ENCODE measurements around the gene OPN1MW3.

OPN1MW3 gene

GRCh38 chrX:154315416-154315815, 58.0 kb downstream of the OPN1MW3 start:
- no peaks in the 10 kb centered on the region for H3K79me2 ChIP-seq (ENCODE audit: low read length)
- no peaks in the 10 kb centered on the region for H3K36me3 ChIP-seq (replicated peaks; ENCODE audit: insufficient read depth, low read length)
- H3K4me3 ChIP-seq (ENCODE audit: low read length), result no peak overlapping the region
- no peak overlapping the region for H3K4me2 ChIP-seq (ENCODE audit: low read depth, low read length)
- H3K27ac ChIP-seq (ENCODE audit: low read length), result no peak overlapping the region
- H2AFZ ChIP-seq (ENCODE audit: low read length), result no peak overlapping the region
- H3K4me1 ChIP-seq (ENCODE audit: low read length), result peaks cover 8% of the 10 kb centered on the region
- H3K27me3 ChIP-seq (replicated peaks; ENCODE audit: insufficient read depth, low read length), result no peaks in the 10 kb centered on the region
- H3F3A ChIP-seq (ENCODE audit: insufficient read depth, low read length), result no peaks in the 10 kb centered on the region
- no peak for DNase-seq
- H3K9ac ChIP-seq (ENCODE audit: low read length), result no peak overlapping the region
- TF ChIP-seq EZH2phosphoT487 (IDR thresholded peaks at IDR 0.05; ENCODE audit: low read length), result no peak
- no peak for TF ChIP-seq EZH2 (optimal IDR thresholded peaks at IDR 0.05; ENCODE audit: low read depth, low read length)
- TF ChIP-seq, protein P1, sequence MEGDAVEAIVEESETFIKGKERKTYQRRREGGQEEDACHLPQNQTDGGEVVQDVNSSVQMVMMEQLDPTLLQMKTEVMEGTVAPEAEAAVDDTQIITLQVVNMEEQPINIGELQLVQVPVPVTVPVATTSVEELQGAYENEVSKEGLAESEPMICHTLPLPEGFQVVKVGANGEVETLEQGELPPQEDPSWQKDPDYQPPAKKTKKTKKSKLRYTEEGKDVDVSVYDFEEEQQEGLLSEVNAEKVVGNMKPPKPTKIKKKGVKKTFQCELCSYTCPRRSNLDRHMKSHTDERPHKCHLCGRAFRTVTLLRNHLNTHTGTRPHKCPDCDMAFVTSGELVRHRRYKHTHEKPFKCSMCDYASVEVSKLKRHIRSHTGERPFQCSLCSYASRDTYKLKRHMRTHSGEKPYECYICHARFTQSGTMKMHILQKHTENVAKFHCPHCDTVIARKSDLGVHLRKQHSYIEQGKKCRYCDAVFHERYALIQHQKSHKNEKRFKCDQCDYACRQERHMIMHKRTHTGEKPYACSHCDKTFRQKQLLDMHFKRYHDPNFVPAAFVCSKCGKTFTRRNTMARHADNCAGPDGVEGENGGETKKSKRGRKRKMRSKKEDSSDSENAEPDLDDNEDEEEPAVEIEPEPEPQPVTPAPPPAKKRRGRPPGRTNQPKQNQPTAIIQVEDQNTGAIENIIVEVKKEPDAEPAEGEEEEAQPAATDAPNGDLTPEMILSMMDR (IDR thresholded peaks at IDR 0.05; ENCODE audit: low read length), result no peak
- no peaks in the 10 kb centered on the region for H3K9me3 ChIP-seq (replicated peaks; ENCODE audit: insufficient read depth, low read length)
- H3K9me2 ChIP-seq (replicated peaks; ENCODE audit: insufficient read depth, low read length), result no peaks in the 10 kb centered on the region
- H4K20me1 ChIP-seq (ENCODE audit: insufficient read depth, low read length), result no peaks in the 10 kb centered on the region

DNA sequence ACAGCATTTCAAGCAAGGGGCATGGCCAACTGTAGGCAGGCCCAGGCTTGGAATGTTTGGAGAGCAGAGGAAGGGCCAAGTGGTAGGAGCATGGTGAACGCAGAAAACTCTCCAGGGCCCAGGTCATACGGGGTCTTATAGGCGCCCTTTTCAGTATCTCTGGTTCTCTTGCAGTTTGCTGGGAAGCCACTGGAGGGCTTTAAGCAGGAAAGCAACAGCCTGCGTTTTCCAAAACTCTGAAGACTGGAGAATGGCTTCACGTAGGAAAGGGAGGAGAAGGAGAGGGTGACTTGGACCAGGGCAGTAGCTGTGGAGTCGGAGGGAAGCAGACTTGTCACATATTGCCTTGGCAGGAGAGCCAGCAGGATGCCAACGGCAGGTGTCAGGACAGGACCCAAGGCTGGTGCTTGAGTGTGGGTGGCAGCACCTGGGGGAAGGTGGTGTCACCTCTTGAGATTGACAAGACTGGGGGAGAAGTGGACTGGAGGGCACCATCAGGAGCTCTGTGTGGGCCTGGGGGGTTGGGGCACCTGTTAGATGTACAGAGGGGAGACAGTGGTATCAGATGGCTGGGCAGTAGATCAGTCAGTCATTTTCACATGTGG, 60.1 kb downstream of the OPN1MW3 start:
- Histone ChIP-seq H2AFZ (ENCODE audit: low read length) (no peak overlapping the region), H3K4me2 (ENCODE audit: low read depth, low read length) (no peak overlapping the region), H3K27me3 (replicated peaks; ENCODE audit: insufficient read depth, low read length) (no peaks in the 10 kb centered on the region), H3K4me3 (ENCODE audit: low read length) (no peak overlapping the region), H3K4me1 (ENCODE audit: low read length) (peaks cover 19% of the 10 kb centered on the region), H3K9me2 (replicated peaks; ENCODE audit: insufficient read depth, low read length) (no peaks in the 10 kb centered on the region), H3K27ac (ENCODE audit: low read length) (no peak overlapping the region), H3K79me2 (ENCODE audit: low read length) (no peaks in the 10 kb centered on the region), H3F3A (ENCODE audit: insufficient read depth, low read length) (peaks cover 14% of the 10 kb centered on the region), H4K20me1 (ENCODE audit: insufficient read depth, low read length) (no peaks in the 10 kb centered on the region), H3K9ac (ENCODE audit: low read length) (no peak overlapping the region), H3K9me3 (replicated peaks; ENCODE audit: insufficient read depth, low read length) (no peaks in the 10 kb centered on the region), H3K36me3 (replicated peaks; ENCODE audit: insufficient read depth, low read length) (no peaks in the 10 kb centered on the region)
- TF ChIP-seq EZH2phosphoT487 (IDR thresholded peaks at IDR 0.05; ENCODE audit: low read length), result no peak
- TF ChIP-seq EZH2 (optimal IDR thresholded peaks at IDR 0.05; ENCODE audit: low read depth, low read length), result no peak
- TF ChIP-seq, protein P1 (IDR thresholded peaks at IDR 0.05; ENCODE audit: low read length), result peak; percentile 30
- no peak for DNase-seq

DNA sequence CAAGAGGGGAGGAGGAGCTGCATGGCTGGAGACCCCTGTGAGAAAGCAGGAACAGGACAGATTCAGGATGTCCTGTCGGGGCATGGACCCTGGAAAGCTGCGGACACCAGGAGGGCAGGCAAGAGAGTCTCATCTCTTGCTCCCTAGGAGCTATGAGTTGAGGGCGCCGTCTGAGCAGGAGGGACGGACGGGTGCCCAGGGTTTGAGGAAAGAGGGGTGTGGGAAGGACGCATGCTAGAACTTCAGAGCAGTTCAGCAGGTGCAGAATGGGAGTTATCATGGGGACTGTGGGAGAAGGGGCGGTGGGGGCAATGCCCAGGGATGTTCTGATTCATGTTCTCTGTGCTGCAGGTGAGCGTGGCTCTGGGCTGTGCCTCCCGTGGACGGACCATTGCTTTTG, 63.0 kb downstream of the OPN1MW3 start:
- no peaks in the 10 kb centered on the region for H3K9me3 ChIP-seq (replicated peaks; ENCODE audit: insufficient read depth, low read length)
- peaks cover 23% of the 10 kb centered on the region for H3K4me1 ChIP-seq (ENCODE audit: low read length)
- no peak overlapping the region for H3K4me2 ChIP-seq (ENCODE audit: low read depth, low read length)
- H3K4me3 ChIP-seq (ENCODE audit: low read length), result no peak overlapping the region
- H3K36me3 ChIP-seq (replicated peaks; ENCODE audit: insufficient read depth, low read length), result no peaks in the 10 kb centered on the region
- no peak overlapping the region for H3K9ac ChIP-seq (ENCODE audit: low read length)
- H4K20me1 ChIP-seq (ENCODE audit: insufficient read depth, low read length), result no peaks in the 10 kb centered on the region
- no peaks in the 10 kb centered on the region for H3K79me2 ChIP-seq (ENCODE audit: low read length)
- peaks cover 16% of the 10 kb centered on the region for H3F3A ChIP-seq (ENCODE audit: insufficient read depth, low read length)
- DNase-seq, result no peak
- H3K27me3 ChIP-seq (replicated peaks; ENCODE audit: insufficient read depth, low read length), result no peaks in the 10 kb centered on the region
- no peak for TF ChIP-seq EZH2phosphoT487 (IDR thresholded peaks at IDR 0.05; ENCODE audit: low read length)
- no peak for TF ChIP-seq EZH2 (optimal IDR thresholded peaks at IDR 0.05; ENCODE audit: low read depth, low read length)
- H3K27ac ChIP-seq (ENCODE audit: low read length), result peak overlapping the region; percentile 75; the same call in 1 of the 2 replicates
- H2AFZ ChIP-seq (ENCODE audit: low read length), result no peak overlapping the region
- H3K9me2 ChIP-seq (replicated peaks; ENCODE audit: insufficient read depth, low read length), result no peaks in the 10 kb centered on the region

All from MM.1S (cell line).